Left ventricle myocardium inferior (tissue), 1 donor: ENCODE measurements around the gene S1PR2. TPM values are rescaled to one million over a fixed set of nuclear protein-coding genes. Genes with fewer than 3 reads are reported as not detected.
"Not testable (repeated sequence)": the region's sequence is repeated elsewhere in the genome, so short reads cannot be mapped to it uniquely, and the experiment has no call there.

Experiments
- DNase-seq: peaks from one replicate; pipeline ENCODE4 v3.0.0-alpha.2; 2020
- H3K27ac ChIP-seq: fragments of 200-600 bp; replicated peaks from 2 replicates; pipeline ENCODE4 v1.8.0; 2021
- H3K27me3 ChIP-seq: fragments of 200-600 bp; 2 replicates; pipeline ENCODE4 v1.8.0; 2021; ENCODE audit warnings: low read depth
- H3K36me3 ChIP-seq: fragments of 200-600 bp; 2 replicates; pipeline ENCODE4 v1.8.0; 2021
- H3K4me1 ChIP-seq: fragments of 200-600 bp; 2 replicates; pipeline ENCODE4 v1.8.0; 2021
- H3K4me3 ChIP-seq: fragments of 200-600 bp; 2 replicates; pipeline ENCODE4 v1.8.0; 2021; ENCODE audit warnings: mild to moderate bottlenecking, moderate library complexity
- H3K9me3 ChIP-seq: fragments of 200-600 bp; replicated peaks from 2 replicates; pipeline ENCODE4 v1.8.0; 2021
- CTCF ChIP-seq: fragments of 200-600 bp; IDR thresholded peaks from 2 replicates; pipeline ENCODE4 v1.8.0; 2021; ENCODE audit warnings: antibody characterized with exemption, mild to moderate bottlenecking, borderline replicate concordance
- intact Hi-C: fragments of 100-400 bp; cut with micrococcal nuclease; formaldehyde crosslinking; loops from one replicate; pipeline ENCODE4 v1.11.0; 2022
- total RNA-seq: library from RNA; stranded (reverse); fragmentation: NEBNext Ultra II Directional; extraction: Animal tissue kit (Norgen Biotek cat#: 25700); gene quantifications from one replicate; pipeline ENCODE4 v1.2.1, GENCODE V29; 2021
- donor health status: DM: no; HTN: yes; CAD: no; lungs with severe emphysema.

Gene S1PR2
- total RNA-seq, 1 donor from 2014 or later, result 3.5 TPM

- H3K27ac ChIP-seq, result peak overlapping the region; percentile 84
Measured at GRCh38 chr19:10238172-10238783, 7.1 kb upstream of the S1PR2 start.

GRCh38 chr19:10237702-10238101 is 6.6 kb upstream of the S1PR2 start:
- Histone ChIP-seq H3K27ac (peak overlapping the region; percentile 84), H3K4me3 (no peak overlapping the region), H3K36me3 (no peaks in the 10 kb centered on the region), H3K27me3 (no peaks in the 10 kb centered on the region), H3K4me1 (peaks cover 24% of the 10 kb centered on the region), H3K9me3 (no peaks in the 10 kb centered on the region)
- intact Hi-C loops, result no loop called here
- DNase-seq, result no peak
- no peak for TF ChIP-seq CTCF

More at GRCh38 chr19:10238172-10238783, 7.1 kb upstream of the S1PR2 start:
- no peak for TF ChIP-seq CTCF
- H3K4me3 ChIP-seq, result no peak overlapping the region
- H3K9me3 ChIP-seq, result no peaks in the 10 kb centered on the region
- no peaks in the 10 kb centered on the region for H3K27me3 ChIP-seq
- no peaks in the 10 kb centered on the region for H3K36me3 ChIP-seq
- DNase-seq, result peak; percentile 79
- intact Hi-C loops, result no loop called here
- H3K4me1 ChIP-seq, result peaks cover 24% of the 10 kb centered on the region

GRCh38 chr19:10235409-10235808 is 4.3 kb upstream of the S1PR2 start:
- H3K4me3 ChIP-seq, DNase-seq, intact Hi-C loops, H3K27me3 ChIP-seq, H3K36me3 ChIP-seq, H3K9me3 ChIP-seq: not testable (repeated sequence)
- Histone ChIP-seq H3K27ac (peak overlapping the region; percentile 84), H3K4me1 (peaks cover 39% of the 10 kb centered on the region)

- H3K27me3 ChIP-seq, result peaks cover 14% of the 10 kb centered on the region
- peak overlapping the region; percentile 84 for H3K27ac ChIP-seq
- intact Hi-C loops, result no loop called here
- no peak for TF ChIP-seq CTCF
- H3K9me3 ChIP-seq, result no peaks in the 10 kb centered on the region
- H3K36me3 ChIP-seq, result no peaks in the 10 kb centered on the region
- DNase-seq, result no peak
- H3K4me3 ChIP-seq, result no peak overlapping the region
- peaks cover 43% of the 10 kb centered on the region for H3K4me1 ChIP-seq
Measured at GRCh38 chr19:10235003-10235402, 3.9 kb upstream of the S1PR2 start.

- no peak for TF ChIP-seq CTCF
- Histone ChIP-seq H3K27me3 (peaks cover 16% of the 10 kb centered on the region), H3K9me3 (no peaks in the 10 kb centered on the region), H3K4me1 (peaks cover 53% of the 10 kb centered on the region), H3K4me3 (no peak overlapping the region), H3K36me3 (no peaks in the 10 kb centered on the region), H3K27ac (no peak overlapping the region)
- intact Hi-C loops, result no loop called here
- DNase-seq, result no peak
Measured at GRCh38 chr19:10233946-10234345, 2.8 kb upstream of the S1PR2 start.

GRCh38 chr19:10231612-10232228 is 589 bp upstream of the S1PR2 start:
- no peaks in the 10 kb centered on the region for H3K36me3 ChIP-seq
- peaks cover 62% of the 10 kb centered on the region for H3K4me1 ChIP-seq
- H3K9me3 ChIP-seq, result no peaks in the 10 kb centered on the region
- peaks cover 16% of the 10 kb centered on the region for H3K27me3 ChIP-seq
- H3K4me3 ChIP-seq, result peak overlapping the region; percentile 93
- no peak for DNase-seq
- TF ChIP-seq CTCF, result no peak
- peak overlapping the region; percentile 95 for H3K27ac ChIP-seq
- intact Hi-C loops, result no loop called here
